B cell (primary cell): Measurements from ENCODE around the gene NOS3.

Experiments
- EZH2 ChIP-seq: IDR thresholded peaks from 2 replicates; pipeline ENCODE4 v1.6.1; 2012; ENCODE audit warnings: borderline replicate concordance, low read depth, mild to moderate bottlenecking, moderate library complexity, low read length; ENCODE audit not compliant: insufficient read depth, poor library complexity, severe bottlenecking
- TF ChIP-seq, protein P1 (sequence below): fragments of 200-600 bp; IDR thresholded peaks from one replicate; pipeline ENCODE4 v1.8.0; 2022; ENCODE audit warnings: antibody characterized with exemption, mild to moderate bottlenecking

DNA sequence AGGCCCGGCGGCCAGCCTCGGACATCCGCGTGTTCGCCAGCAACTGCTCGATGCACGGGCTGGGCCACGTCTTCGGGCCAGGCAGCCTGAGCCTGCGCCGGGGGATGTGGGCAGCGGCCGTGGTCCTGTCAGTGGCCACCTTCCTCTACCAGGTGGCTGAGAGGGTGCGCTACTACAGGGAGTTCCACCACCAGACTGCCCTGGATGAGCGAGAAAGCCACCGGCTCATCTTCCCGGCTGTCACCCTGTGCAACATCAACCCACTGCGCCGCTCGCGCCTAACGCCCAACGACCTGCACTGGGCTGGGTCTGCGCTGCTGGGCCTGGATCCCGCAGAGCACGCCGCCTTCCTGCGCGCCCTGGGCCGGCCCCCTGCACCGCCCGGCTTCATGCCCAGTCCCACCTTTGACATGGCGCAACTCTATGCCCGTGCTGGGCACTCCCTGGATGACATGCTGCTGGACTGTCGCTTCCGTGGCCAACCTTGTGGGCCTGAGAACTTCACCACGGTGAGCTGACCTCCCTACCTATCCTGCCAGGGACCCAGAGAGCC is 58.2 kb downstream of the NOS3 start:
- TF ChIP-seq, protein P1, sequence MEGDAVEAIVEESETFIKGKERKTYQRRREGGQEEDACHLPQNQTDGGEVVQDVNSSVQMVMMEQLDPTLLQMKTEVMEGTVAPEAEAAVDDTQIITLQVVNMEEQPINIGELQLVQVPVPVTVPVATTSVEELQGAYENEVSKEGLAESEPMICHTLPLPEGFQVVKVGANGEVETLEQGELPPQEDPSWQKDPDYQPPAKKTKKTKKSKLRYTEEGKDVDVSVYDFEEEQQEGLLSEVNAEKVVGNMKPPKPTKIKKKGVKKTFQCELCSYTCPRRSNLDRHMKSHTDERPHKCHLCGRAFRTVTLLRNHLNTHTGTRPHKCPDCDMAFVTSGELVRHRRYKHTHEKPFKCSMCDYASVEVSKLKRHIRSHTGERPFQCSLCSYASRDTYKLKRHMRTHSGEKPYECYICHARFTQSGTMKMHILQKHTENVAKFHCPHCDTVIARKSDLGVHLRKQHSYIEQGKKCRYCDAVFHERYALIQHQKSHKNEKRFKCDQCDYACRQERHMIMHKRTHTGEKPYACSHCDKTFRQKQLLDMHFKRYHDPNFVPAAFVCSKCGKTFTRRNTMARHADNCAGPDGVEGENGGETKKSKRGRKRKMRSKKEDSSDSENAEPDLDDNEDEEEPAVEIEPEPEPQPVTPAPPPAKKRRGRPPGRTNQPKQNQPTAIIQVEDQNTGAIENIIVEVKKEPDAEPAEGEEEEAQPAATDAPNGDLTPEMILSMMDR = no peak
- TF ChIP-seq EZH2 = no peak
